Colon (tissue), 2 donors: ENCODE measurements around the gene NOTCH2.

Source experiments
- FAIRE-seq: peaks from 2 replicates; lab custom pipeline; 2012; peaks lifted over from hg19 to GRCh38; lab: Jason Lieb, UNC
- donor health status: control.
- donor health status: control.

NOTCH2 gene

DNA sequence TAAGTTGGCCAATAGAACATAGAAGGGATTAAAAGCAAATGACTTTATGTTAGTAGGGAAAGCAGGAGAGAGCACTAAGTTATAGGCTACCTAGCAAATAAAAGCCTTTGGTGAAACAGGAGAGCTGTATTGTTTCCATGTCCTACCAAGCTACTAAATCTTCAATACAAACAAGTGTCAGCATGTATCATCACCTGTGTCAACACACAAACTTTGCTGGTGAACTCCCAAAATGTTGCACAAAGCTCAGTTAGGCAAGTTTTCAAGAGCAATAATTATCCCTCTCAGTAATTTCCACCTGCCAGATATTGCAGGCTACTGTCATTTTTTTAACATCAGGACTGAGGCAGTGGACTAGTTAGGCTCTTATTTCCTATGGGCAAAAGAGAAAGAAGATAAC lies 95.4 kb downstream of the NOTCH2 start:
- no peak for FAIRE-seq

DNA sequence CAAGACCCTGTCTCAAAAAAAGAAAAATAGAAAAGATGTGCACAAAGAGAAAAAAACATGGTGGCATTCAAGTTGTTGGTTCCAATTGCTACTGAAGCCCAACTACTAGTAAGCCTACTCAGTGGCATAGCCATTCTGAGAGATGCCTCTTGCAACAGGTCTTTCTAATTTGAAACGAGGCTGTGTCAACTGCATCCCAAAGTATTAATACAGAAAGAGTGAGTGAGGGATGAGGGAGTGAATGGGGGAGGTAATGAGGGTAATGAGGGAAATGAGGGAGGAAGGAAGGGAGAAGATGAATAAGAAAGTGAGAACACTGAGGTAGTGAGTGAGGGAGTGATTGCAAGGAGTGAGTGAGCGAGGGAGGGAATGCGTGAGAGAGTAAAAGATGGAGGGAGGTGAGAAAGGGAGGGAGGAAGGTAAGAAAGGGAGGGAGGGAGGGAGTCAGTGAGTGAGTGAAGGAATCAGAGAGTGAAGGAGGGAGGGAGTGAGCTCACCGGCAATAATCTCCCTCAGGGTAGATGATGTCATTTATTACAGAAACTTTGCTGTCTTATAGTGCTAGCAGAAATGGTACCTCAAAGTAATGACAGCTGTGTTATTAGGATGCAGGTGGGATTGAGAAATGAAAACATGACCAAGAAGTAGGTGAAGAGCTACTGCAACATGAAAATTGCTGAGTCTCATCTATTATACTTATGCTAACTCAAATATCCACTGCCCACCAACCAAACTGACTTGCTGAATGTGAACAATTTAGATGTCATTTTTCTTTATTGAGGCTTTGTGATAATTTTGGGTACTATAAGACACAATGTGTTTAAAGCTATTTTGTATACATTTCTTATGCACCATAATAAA lies 97.5 kb downstream of the NOTCH2 start:
- FAIRE-seq: no peak

DNA sequence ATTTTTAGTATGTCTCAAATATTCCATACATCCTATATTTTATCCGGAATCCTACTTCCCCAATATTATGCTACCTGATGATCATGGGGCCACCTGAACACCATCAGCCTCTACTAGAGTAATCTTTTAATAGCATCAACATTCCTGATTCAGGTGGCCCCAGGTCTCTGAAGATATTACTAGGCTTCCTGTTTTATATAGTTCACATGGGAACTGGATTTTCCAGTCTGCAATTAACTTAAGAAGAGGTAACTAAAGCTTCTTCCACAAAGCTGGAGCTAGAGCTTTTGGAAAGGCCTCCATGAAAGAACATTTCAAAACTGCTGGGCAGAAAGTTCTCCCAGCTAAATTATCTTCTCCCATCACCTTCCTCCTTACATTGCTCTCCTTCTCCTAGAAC lies 100.9 kb downstream of the NOTCH2 start:
- FAIRE-seq: no peak

- FAIRE-seq: no peak
Measured at GRCh38 chr1:119968068-119968492, 101.4 kb downstream of the NOTCH2 start.

DNA sequence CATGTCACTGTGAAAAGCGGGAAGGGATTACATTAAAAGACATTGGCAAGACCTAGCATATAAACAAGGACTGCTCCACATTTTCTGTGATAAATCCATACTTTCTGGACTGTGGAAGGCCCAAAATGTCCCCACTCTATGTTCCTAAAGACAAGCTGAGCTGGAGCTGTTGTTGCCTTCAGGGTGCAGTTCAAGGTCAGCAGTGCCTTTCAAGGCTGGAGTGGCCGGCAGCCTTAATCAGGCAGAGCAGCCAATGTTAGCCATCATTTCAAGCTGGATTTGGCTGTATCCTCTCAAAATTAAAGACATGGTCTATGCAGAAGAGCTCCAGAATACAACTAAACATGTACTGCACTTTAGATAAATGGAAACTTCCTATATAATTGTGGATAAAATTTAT lies 102.8 kb downstream of the NOTCH2 start:
- FAIRE-seq: no peak

DNA sequence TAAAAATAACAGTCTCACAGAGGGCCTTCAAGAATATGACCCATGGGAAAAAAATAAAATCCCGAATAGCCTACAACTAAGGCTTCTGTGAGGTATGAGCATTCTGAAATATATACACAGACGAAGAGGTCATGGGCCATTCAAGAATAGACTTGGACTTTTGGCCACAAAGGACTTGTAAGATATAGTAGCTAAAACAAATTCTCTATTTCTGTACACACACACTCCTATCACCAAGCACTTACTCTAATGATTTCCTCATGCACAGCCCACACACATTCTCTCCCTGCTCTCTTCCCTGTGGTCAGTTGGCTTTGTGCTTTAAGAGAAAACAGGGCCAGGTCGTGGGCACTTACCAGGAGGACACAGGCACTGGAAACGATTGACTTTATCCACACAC lies 103.4 kb downstream of the NOTCH2 start:
- no peak for FAIRE-seq

- no peak for FAIRE-seq
Measured at GRCh38 chr1:119964673-119965363, 104.6 kb downstream of the NOTCH2 start.

GRCh38 chr1:119962296-119962968 lies 107.0 kb downstream of the NOTCH2 start:
- no peak for FAIRE-seq

- FAIRE-seq: peak; percentile 18
Measured at GRCh38 chr1:119960501-119960900, 109.0 kb downstream of the NOTCH2 start.

GRCh38 chr1:119959268-119960220 lies 109.9 kb downstream of the NOTCH2 start:
- no peak for FAIRE-seq

DNA sequence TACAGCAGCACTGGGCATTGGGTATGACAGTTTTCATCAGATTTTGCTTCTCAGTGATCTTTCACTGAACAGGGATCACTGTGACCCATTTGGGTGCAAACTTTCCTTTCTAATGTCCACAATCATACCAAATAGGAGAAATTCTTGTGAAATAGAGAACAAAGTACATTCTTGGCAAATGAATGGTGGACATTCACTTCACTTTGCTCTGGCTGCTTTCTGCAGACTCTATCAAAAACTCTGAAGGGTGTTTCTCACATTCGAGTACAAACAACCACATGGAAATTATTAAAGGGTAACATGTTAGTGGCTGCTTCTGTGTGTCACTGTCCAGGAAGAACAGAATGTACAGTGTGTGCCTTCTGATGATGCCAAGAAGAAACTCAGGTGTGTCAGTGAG lies 111.2 kb downstream of the NOTCH2 start:
- no peak for FAIRE-seq

- no peak for FAIRE-seq
Measured at GRCh38 chr1:119956306-119956705, 113.2 kb downstream of the NOTCH2 start.

GRCh38 chr1:119954476-119955422 lies 114.7 kb downstream of the NOTCH2 start:
- FAIRE-seq: no peak

DNA sequence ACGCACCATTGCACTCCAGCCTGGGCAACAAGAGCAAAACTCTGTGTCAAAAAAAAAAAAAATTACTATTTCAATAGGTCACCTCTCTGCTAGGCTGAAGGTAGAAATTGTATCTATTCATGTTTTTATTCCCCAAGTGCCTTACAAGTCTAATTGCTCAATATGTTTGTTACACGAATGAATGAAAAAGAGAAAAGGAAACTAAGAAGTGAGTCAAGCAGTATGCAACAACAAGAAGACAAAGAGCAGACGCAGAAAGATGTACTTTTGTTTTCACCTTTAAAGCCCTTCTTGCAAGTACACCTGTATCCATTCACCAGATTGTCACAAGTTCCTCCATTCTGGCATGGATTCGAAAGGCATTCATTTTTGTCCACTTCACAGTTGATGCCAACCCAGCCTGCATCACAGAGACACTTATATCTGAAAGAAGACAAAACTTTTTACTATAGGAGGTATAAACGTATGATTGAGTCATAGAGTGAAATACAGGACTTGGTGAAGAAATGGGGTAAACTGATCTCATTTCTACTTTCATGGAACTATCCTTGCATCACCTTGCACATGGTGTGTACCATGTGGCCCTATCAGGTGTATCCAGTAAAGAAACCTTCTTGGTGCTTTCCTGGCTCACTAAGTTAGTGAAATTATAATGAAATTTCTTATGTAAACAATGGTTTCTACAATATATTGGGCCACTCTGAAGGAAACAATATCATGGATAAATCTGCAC lies 116.0 kb downstream of the NOTCH2 start:
- FAIRE-seq: no peak

DNA sequence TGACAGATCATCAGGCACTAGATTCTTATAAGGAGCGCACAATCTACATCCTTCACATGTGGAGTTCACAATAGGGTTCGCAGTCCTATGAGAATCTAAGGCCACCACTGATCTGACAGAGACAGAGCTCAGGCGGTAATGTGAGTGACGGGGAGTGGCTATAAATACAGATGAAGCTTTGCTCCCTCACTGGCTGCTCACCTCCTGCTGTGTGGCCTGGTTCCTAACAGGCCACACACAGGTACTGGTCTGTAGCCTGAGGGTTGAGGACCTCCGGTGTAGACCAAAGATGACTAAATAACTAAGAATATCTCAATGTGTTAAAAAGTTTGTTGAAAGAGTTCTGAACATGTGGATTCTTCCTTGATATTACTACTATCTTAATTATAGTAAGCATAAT lies 117.0 kb downstream of the NOTCH2 start:
- FAIRE-seq: no peak

DNA sequence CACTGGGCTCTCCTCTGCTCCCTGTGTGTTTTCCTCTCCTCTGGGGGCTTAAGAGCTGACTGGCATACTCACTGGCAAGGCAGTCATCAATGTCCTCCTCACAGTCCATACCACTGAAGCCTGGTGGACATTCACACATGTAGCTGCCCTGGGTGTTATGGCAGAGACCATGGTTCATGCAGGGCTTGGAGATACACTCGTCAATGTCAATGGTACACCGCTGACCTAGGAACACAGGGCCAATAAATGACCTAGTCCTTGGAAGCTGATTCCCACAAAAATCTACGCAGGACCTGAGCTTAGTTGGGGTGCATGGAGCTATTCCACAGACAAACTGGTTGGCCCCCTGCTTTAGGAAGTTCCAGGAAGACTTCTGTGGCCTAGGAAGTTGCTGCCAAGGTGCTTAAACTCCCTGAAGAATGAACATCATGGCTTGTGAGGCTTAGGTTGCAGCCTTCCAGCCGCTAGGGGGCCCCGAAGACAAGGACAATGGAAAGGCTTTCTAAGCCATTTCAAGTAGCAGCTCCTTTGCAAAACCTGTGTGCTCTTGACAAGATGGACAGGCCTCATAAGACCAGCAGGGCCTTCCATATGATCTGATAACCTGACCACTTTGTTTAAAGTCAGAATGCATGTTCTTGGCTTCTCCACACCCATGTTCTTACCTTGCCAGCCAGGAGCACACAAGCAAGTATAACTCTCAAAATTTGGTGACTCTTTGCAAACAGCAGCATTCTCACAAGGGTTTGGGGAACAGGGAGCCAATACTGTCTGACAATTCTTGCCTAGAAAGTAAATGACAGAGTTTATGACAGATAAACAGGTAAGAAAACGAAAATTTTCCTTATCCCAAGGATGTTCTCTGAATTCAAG lies 120.9 kb downstream of the NOTCH2 start:
- no peak for FAIRE-seq

DNA sequence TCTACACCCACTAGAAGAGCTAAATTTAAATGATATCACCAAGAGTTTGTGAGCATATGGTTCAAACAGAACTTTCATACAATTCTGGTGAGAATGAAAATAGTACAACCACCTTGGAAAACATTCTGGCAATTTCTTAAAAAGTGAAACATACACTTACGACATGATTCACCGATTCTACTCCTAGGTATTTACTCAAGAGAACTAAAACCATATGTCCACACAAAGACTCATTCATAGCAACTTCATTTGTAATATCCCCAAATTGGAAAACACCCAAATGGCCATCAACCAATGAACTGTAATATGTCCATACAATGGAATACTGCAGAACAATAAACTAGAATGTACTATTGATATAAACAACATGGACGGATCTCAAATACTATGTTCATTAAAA lies 122.0 kb downstream of the NOTCH2 start:
- no peak for FAIRE-seq

DNA sequence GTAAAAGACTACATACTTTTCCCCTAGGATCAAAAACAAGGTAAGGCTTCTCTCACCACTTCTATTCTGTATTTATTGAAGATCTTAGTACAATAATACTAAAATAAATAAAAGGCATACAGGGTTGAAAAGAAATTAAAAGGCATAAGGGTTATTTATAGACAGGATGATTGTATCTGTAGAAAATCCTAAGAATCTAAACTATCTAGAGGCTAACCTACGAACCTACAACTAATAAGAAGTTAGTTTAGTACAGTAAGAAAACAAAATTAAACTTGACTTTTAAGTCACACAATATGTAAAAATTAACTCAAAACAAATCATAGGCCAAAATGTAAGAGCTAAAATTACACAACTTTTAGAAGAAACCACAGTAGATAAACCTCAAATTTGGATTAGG lies 122.7 kb downstream of the NOTCH2 start:
- FAIRE-seq: no peak

DNA sequence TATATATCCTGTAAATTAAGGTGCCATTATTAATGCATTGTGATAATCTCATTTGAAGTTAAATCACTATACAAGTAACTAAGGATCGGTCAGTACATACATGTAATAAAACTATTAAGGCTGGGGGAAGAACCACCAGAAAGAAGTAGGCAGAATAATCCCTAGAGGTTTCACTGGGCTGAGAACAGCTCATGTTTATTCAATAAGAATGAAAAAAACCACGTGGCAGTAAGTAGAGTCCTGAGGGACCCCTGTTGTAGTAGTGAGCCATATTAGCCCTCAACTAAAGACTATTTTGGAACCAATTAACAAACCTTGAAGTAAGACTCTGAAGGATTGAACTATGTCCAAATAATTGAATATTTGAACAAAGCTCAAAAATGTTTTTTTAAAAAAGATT lies 126.2 kb downstream of the NOTCH2 start:
- FAIRE-seq: no peak
